Fibroblast of the aortic adventitia (primary cell): ENCODE data around the gene SKIL. TPM values are rescaled to one million over a fixed set of nuclear protein-coding genes. Genes with fewer than 3 reads are reported as not detected.
A peak's percentile ranks its signal among the peaks of the same experiment; 100 is the strongest.

ENCODE experiments used
- DNase-seq: peaks from one replicate; pipeline ENCODE4 v3.0.0-alpha.2; 2010; ENCODE audit warnings: low read depth
- H3K4me3 ChIP-seq: 2 replicates; pipeline ENCODE4 v1.5.1; 2011; ENCODE audit warnings: low read depth, mild to moderate bottlenecking, control low read depth, low read length, moderate library complexity
- total RNA-seq: library from RNA; depleted of rRNA; stranded (reverse); fragments of >200 nt; gene quantifications from 2 replicates; pipeline ENCODE4 v1.2.3, GENCODE V29; 2012; ENCODE audit warnings: low replicate concordance
- TF ChIP-seq, protein P1 (sequence below): IDR thresholded peaks from 2 replicates; pipeline ENCODE4 v1.5.1; 2011; ENCODE audit warnings: mild to moderate bottlenecking, low read length, control low read depth, inconsistent platforms; ENCODE audit not compliant: insufficient read depth

SKIL gene
- total RNA-seq, 1 donor, result 60.7 TPM

DNA sequence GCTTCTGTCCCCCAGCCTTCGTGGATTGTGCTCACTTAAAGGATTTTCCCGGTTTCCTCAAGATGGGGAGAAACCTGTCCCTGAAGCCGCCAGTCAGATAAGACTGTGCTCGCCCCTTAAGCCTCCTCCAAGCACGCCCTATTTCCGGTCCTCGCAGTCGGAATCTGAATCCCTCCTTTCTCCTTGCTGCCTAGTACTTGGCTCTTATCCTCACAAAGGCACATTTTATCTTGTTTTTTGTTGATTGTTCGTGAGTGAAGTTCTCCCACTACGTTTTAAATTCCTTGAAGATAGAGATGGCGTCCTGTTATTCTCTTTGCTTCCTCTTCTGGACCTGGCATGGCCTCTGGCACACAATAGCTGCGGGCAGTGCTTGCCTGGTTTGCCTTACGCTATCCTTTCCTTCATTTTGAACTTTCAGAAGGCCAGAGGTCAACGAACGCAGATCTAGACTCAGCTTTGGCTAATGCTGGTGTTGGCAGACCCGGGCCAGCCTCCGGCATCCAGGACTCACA is 62.8 kb downstream of the SKIL start:
- DNase-seq, result peak; percentile 55
- H3K4me3 ChIP-seq, result peak overlapping the region; percentile 81
- TF ChIP-seq, protein P1, sequence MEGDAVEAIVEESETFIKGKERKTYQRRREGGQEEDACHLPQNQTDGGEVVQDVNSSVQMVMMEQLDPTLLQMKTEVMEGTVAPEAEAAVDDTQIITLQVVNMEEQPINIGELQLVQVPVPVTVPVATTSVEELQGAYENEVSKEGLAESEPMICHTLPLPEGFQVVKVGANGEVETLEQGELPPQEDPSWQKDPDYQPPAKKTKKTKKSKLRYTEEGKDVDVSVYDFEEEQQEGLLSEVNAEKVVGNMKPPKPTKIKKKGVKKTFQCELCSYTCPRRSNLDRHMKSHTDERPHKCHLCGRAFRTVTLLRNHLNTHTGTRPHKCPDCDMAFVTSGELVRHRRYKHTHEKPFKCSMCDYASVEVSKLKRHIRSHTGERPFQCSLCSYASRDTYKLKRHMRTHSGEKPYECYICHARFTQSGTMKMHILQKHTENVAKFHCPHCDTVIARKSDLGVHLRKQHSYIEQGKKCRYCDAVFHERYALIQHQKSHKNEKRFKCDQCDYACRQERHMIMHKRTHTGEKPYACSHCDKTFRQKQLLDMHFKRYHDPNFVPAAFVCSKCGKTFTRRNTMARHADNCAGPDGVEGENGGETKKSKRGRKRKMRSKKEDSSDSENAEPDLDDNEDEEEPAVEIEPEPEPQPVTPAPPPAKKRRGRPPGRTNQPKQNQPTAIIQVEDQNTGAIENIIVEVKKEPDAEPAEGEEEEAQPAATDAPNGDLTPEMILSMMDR, result no peak

DNA sequence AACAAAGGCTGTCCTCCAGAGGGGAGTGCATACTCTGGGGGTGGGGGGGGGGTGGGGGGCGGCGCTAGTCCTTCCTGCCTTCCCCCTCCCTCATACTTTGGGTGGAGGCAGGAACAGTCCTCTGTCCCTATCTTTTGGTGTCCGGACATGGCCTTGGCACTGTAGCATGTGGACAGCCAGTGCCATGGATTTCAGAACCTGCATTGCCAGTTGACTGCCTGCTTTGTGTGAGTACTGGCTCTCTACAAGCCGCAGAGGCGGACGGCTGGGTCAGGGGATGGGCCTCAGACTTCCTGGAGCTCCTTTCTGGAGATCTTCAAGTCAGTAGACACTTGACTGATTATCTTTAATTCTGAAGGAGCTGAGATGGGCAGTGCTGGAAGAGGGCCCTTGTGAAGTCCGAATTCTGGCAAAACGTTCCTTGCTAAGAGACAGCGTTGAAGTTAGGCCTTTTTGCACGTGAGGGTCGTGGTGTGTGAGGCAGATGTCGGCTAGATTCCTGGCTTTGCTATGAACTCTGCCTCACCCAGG is 63.7 kb downstream of the SKIL start:
- TF ChIP-seq, protein P1, result no peak
- DNase-seq, result peak; percentile 48
- H3K4me3 ChIP-seq, result peak overlapping the region; percentile 81

DNA sequence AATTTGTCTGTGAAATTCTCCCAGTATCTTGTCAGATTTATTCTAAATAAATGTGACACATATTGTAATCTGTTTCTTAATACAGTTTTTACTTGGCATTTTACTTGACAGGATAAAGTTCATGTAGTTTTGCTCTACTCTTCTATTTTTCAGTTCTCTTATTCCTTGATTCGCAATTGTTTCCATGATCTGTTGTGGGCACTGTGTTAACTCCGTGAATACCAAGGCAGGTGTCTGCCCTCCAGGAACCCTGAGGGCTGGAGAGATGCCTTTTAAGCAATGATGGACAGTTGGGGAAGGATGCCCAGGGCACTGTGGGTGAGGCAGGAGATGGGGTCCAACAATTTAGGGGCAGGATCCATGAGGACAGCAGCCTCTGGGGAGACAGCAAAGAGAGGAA is 64.2 kb downstream of the SKIL start:
- DNase-seq, result no peak
- peak overlapping the region; percentile 81 for H3K4me3 ChIP-seq

DNA sequence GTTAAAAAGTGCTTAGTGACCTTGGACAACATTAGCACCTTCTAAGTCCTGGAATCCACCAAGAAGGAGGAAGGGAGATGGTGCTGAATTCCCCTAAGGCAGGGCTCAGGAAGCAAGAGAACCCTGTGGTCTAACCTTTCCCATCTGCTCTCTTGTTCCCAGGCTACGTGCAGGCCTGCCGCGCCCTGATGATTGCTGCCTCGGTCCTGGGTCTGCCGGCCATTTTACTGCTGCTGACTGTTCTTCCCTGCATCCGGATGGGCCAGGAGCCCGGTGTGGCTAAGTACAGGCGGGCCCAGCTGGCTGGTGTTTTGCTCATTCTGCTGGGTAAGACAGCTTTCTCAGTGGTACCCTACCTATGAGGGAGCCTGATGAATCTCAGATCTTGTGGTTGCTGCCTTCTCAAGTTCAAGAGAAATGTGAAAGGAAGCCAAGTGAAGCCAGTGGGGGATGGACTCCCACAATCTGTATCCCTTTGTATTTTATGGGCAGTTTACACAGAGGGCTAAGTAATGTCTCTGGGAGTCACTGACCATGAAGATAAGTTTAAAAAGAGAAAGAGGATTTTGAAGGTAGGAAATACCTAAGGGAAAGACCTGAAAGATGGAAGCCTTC is 65.6 kb downstream of the SKIL start:
- H3K4me3 ChIP-seq, result peak overlapping the region; percentile 41
- TF ChIP-seq, protein P1, result no peak
- no peak for DNase-seq

More for the DNA sequence above, 64.2 kb downstream of the SKIL start:
- TF ChIP-seq, protein P1, result no peak

GRCh38 chr3:170424879-170425278 is 67.4 kb downstream of the SKIL start:
- no peak overlapping the region for H3K4me3 ChIP-seq
- DNase-seq, result no peak
- TF ChIP-seq, protein P1, result no peak

DNA sequence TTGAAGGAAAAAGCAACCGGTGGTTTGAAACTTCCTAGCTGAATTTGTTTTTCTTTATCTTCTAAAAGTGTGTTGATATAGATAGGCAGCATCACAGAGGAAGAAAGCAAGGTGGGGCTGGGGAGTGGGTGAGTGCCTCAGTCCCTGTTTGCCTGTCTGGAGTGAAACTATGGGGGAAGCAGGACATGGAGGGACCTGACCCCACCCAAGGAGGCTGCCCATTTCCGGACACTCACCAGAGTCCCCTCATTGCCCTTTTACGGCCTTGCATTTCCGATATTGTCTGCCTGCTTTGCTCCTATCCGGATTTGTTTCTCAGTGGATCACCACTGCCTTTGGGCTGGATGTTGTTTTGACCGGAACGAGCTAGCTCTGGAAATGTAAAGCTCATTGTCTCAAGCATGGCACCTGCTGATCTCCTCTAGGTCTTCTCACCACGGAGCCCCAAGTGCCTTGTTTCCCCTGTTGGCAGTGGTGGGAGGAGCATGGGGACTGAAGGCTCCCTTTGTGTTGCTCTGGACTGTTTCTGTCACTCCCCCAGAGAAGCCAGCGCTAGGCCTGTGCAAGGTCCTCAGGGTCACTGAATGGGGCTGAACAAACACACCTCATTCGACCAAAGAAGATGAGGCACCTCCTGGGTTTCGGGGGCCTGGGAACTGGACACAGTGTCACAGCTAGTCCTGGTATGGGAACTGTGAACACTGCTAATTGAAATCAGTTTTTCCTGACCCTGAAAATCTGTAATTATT is 68.2 kb downstream of the SKIL start:
- H3K4me3 ChIP-seq, result no peak overlapping the region

More for the DNA sequence above, 68.2 kb downstream of the SKIL start:
- TF ChIP-seq, protein P1, result no peak
- DNase-seq, result no peak
